Choroid plexus epithelial cell (primary cell): ENCODE measurements around the gene CXorf38.
"Not testable (repeated sequence)": the region's sequence is repeated elsewhere in the genome, so short reads cannot be mapped to it uniquely, and the experiment has no call there.

Source experiments
- DNase-seq: peaks from one replicate; pipeline ENCODE4 v3.0.0-alpha.2; 2010; ENCODE audit warnings: low read depth
- H3K4me3 ChIP-seq: 2 replicates; pipeline ENCODE4 v1.5.1; 2011; ENCODE audit warnings: low read depth, mild to moderate bottlenecking, control low read depth, low read length, moderate library complexity
- TF ChIP-seq, protein P1 (sequence below): conservative IDR thresholded peaks from 2 replicates; pipeline ENCODE4 v1.5.1; 2011; ENCODE audit warnings: low read depth, mild to moderate bottlenecking, control low read depth, inconsistent platforms, low read length, moderate library complexity

CXorf38 gene

DNA sequence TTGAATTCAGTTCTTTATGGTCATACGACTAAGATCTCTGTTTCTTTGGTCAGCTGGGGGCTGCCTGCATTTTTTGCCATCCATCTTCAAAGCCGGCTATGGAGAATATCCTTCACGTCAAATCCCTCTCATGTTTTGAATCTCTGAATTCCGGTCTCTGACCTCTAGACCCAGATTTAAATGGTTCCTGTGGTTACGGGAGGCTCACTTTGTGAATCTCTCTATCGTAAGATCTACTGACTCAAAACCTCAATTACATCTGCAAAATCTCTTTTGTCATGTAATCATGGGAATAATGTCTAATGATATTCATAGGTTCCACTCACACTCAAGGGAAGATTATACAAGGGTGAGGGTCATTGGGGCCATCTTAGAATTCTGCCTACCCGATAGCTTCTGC, 29.8 kb downstream of the CXorf38 start:
- TF ChIP-seq, protein P1, sequence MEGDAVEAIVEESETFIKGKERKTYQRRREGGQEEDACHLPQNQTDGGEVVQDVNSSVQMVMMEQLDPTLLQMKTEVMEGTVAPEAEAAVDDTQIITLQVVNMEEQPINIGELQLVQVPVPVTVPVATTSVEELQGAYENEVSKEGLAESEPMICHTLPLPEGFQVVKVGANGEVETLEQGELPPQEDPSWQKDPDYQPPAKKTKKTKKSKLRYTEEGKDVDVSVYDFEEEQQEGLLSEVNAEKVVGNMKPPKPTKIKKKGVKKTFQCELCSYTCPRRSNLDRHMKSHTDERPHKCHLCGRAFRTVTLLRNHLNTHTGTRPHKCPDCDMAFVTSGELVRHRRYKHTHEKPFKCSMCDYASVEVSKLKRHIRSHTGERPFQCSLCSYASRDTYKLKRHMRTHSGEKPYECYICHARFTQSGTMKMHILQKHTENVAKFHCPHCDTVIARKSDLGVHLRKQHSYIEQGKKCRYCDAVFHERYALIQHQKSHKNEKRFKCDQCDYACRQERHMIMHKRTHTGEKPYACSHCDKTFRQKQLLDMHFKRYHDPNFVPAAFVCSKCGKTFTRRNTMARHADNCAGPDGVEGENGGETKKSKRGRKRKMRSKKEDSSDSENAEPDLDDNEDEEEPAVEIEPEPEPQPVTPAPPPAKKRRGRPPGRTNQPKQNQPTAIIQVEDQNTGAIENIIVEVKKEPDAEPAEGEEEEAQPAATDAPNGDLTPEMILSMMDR = no peak
- no peak for DNase-seq
- no peak overlapping the region for H3K4me3 ChIP-seq

DNA sequence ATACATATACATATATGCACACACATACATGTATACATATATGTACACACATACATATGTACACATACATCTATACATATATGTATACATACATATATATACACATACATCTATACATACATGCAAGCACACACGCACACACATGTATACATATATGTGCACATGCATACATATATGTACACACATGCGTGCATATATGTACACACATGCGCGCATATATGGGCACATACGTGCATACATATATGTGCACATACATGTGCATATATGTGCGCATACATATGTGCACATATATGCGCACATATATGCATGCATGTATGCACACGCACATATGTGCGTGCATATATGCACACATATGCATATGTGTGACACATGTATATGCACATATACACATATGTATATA, 31.4 kb downstream of the CXorf38 start:
- no peak overlapping the region for H3K4me3 ChIP-seq
- TF ChIP-seq, protein P1 = no peak
- no peak for DNase-seq

DNA sequence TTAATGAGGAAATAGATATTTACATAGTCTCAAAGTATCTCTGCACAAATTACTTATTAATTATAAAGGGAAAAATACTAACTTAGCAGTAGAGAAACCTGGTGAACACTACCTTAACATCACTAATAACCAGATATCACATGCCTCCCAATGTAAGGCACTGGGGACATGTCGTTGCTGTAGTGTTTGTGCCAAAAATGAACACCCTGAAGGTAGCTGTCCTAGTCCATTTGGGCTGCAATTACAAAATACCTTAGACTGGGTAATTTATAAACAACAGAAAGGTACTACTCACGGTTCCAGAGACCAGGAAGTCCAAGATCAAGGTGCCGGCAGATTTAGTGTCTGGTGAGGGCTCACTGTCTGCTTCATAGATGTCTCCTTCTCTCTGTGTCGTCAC, 34.9 kb downstream of the CXorf38 start:
- H3K4me3 ChIP-seq = no peak overlapping the region
- TF ChIP-seq, protein P1 = no peak
- no peak for DNase-seq

DNA sequence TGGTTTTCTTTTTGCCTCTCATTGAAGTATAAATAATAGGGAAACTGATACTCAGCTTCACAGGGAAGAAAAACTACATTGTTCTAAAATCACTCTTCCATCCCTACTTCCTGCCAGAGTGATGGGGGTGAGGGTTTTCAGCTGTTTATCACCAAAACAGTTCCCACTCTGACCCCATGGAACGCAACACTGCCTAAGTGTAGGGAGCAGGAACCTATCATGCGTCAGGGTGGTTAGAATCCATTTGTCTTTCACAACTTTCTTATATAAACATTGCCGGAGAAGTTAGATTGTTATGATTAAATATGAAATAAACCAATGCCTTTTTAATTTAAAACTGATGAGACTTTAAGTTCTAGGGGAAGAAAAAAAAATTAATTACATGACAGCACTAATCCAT, 40.0 kb downstream of the CXorf38 start:
- DNase-seq = peak; percentile 18
- TF ChIP-seq, protein P1 = no peak
- no peak overlapping the region for H3K4me3 ChIP-seq

DNA sequence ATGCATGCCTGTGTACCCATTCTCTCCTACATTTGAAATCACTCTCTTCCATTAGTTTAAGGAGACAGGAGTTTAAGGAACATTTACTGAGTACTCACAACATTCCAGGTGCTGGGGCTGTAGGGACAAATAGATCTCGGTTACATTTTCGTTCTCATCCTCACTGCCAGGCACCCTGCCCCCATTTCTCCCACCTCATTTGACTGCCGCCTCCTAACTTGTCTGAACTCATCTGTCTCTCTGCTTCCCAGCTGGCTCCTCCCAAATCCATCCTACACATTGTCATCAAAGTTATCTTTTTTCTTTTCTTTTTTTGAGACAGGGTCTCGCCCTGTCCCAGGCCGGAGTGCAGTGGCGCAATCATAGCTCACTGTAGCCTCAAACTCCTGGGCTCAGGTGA, 43.9 kb downstream of the CXorf38 start:
- DNase-seq = no peak

DNA sequence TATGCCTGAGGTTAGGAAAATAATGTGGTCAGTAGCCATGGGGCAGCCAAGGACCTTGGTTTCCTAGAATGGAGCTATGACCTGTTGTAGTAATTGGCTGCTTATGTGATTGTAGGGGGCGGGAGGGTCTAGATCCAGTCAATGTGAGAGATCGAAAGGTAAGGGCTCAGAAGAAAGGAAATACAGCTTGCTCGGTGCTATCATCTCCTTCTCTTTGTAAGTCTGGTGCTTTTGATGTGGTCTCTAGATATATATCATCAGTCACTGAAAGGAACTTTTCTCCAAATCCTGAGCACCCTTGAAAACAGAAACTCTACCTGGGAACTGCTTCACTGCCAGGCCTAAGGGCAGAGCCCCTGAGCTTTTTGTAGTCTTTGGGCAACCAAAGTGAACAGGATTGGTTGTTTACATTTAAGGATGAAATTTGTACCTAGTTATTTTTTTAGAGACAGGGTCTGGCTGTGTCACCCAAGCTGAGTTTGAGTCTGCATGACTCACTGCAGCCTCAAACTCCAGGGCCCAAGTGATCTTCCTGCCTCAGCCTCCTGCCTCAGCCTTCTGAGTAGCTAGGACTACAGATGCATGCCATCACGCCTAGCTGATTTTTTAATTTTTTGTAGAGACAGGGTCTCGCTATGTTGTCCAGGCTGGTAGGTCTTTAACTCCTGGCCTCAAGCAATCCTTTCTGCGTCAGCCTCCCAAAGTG, 57.6 kb downstream of the CXorf38 start:
- not testable (repeated sequence) for DNase-seq, H3K4me3 ChIP-seq

More for the DNA sequence above, 43.9 kb downstream of the CXorf38 start:
- H3K4me3 ChIP-seq = no peak overlapping the region
- TF ChIP-seq, protein P1 = no peak

DNA sequence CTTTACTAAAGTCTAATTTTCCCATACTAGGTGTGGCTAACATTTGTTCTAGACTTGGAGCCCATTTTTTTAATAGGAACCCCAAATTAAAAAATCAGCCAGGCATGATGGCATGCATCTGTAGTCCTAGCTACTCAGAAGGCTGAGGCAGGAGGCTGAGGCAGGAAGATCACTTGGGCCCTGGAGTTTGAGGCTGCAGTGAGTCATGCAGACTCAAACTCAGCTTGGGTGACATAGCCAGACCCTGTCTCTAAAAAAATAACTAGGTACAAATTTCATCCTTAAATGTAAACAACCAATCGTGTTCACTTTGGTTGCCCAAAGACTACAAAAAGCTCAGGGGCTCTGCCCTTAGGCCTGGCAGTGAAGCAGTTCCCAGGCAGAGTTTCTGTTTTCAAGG, 59.7 kb downstream of the CXorf38 start:
- H3K4me3 ChIP-seq, DNase-seq: not testable (repeated sequence)

DNA sequence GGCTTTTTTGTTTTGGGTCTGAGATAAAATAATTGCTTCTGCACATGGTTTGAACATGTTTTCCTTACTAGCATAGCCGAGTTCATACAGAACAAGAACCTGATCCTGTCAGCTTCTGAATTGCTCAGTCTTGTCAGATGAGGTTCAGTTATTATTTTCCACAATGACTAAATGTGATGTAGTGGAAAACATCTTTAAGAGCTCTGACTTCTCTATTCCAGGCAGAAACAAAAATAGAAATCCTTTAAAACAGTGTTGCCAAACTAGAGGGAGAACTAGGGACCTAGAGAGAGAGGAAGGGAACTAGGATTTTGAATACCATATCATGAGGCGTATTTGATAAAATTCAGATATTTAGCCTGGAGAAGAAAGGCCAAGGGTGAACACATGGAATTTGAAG, 64.5 kb downstream of the CXorf38 start:
- TF ChIP-seq, protein P1 = no peak
- DNase-seq = no peak
- no peak overlapping the region for H3K4me3 ChIP-seq

DNA sequence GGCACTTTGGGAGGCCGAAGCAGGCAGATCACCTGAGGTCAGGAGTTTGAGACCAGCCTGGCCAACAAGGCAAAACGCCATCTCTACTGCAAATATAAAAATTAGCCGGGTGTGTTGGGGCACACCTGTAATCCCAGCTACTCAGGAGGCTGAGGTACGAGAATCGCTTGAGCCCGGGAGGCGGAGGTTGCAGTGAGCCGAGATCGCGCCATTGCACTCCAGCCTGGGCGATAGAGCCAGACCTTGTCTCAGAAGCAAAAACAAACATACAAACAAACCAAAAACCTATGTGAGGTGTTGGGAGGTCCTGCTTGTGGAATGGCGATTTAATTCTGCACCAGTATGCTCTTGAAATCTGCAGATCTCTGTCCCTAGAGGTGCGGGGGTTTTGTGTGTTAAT, 65.2 kb downstream of the CXorf38 start:
- DNase-seq, H3K4me3 ChIP-seq: not testable (repeated sequence)
